ENCODE data around the gene CDH19. TPM values are rescaled to one million over a fixed set of nuclear protein-coding genes. Genes with fewer than 3 reads are reported as not detected.
A peak's percentile ranks its signal among the peaks of the same experiment; 100 is the strongest.

The CDH19 gene
- total RNA-seq, 1 experiment from 2014 or later, result not detected

DNA sequence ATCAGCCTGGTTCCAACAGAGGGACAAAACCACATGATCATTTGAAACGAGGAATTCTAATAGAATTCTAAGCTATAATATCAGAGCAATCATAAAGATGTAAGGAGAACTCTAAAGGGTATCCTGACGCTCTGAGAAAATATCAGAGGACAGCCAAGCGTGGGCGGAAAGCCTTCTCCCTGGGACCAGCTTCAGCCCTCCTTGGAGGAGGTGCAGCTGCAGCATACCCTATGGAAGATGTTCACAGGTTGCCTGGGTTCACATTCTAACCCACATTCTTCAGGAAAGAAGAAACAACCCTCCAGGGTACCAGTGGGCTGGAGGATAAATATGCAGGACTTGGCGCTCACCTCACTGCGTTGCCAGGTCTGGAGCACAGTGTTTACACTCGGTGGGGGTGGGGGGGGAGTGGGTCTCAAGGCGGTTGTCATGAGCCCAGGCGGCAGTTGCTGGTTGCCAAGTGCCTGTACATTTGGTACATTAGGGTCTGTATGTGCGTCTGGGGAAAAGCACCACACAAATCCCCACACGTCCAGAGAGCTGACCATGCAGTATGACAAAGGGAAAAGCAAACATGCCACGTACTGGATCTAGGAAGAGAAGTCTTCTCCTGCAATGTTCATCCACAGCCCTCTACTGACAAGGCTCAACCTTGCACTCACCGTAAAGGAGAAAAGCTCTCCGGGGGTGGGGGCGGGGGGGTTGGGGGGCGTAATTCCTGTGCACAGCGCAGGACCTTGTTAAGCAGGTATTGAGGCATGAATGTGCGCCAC is 80.5 kb downstream of the CDH19 start:
- intact Hi-C loops (cut with micrococcal nuclease; ENCODE audit: unreplicated experiment), result no loop called here
- ChIA-PET POLR2A (ENCODE audit: low non-redundant PET) (no interaction called here), CTCF (no interaction called here)
- Histone ChIP-seq H3K27me3 (replicated peaks; ENCODE audit: insufficient read depth, low read depth, low read length, poor library complexity) (no peaks in the 10 kb centered on the region), H3K4me3 (ENCODE audit: low read depth, low read length, poor library complexity, severe bottlenecking) (no peak overlapping the region), H3K9me3 (ENCODE audit: low read depth, low read length, poor library complexity, severe bottlenecking) (no peaks in the 10 kb centered on the region), H3K4me1 (ENCODE audit: insufficient read depth, low read length, poor library complexity, severe bottlenecking) (no peaks in the 10 kb centered on the region), H3K36me3 (ENCODE audit: insufficient read depth, low read length, poor library complexity, severe bottlenecking) (no peaks in the 10 kb centered on the region), H3K27ac (ENCODE audit: low read depth, low read length, poor library complexity, severe bottlenecking) (no peak overlapping the region)
- TF ChIP-seq EZH2 (IDR thresholded peaks at IDR 0.05; ENCODE audit: borderline replicate concordance, low read depth, low read length, poor library complexity, severe bottlenecking), result no peak
- TF ChIP-seq, protein P1, sequence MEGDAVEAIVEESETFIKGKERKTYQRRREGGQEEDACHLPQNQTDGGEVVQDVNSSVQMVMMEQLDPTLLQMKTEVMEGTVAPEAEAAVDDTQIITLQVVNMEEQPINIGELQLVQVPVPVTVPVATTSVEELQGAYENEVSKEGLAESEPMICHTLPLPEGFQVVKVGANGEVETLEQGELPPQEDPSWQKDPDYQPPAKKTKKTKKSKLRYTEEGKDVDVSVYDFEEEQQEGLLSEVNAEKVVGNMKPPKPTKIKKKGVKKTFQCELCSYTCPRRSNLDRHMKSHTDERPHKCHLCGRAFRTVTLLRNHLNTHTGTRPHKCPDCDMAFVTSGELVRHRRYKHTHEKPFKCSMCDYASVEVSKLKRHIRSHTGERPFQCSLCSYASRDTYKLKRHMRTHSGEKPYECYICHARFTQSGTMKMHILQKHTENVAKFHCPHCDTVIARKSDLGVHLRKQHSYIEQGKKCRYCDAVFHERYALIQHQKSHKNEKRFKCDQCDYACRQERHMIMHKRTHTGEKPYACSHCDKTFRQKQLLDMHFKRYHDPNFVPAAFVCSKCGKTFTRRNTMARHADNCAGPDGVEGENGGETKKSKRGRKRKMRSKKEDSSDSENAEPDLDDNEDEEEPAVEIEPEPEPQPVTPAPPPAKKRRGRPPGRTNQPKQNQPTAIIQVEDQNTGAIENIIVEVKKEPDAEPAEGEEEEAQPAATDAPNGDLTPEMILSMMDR (conservative IDR thresholded peaks at IDR 0.05; ENCODE audit: low read depth, low read length), result no peak
- BruUV-seq (replicated peaks), result no TSS peak
- no peak for DNase-seq (ENCODE audit: low spot score)

DNA sequence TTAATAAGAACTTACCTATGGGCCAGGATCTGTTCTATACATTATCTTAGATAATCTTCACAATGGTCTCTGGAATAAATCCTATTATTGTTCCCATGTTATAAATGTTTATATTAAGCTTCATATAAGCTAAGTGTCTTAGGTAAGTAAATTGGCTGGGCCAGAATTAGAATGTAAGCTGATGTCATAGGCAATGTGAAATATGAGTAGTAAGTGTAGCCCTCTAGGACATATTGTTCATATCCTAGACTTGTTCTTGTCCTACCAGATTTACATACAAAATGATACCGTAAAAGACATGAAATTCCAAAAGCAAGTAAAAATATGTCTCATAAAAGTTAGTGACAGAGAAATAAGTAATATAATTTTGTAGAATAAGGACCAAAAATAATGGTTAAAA is 89.9 kb downstream of the CDH19 start:
- H3K9me3 ChIP-seq (ENCODE audit: low read depth, low read length, poor library complexity, severe bottlenecking), result no peaks in the 10 kb centered on the region
- H3K27me3 ChIP-seq (replicated peaks; ENCODE audit: insufficient read depth, low read depth, low read length, poor library complexity), result no peaks in the 10 kb centered on the region
- no peak for TF ChIP-seq EZH2 (IDR thresholded peaks at IDR 0.05; ENCODE audit: borderline replicate concordance, low read depth, low read length, poor library complexity, severe bottlenecking)
- TF ChIP-seq, protein P1 (conservative IDR thresholded peaks at IDR 0.05; ENCODE audit: low read depth, low read length), result no peak
- BruUV-seq (replicated peaks), result no TSS peak
- POLR2A ChIA-PET (ENCODE audit: low non-redundant PET), result no interaction called here
- no peak overlapping the region for H3K4me3 ChIP-seq (ENCODE audit: low read depth, low read length, poor library complexity, severe bottlenecking)
- CTCF ChIA-PET, result no interaction called here
- peaks cover 17% of the 10 kb centered on the region for H3K4me1 ChIP-seq (ENCODE audit: insufficient read depth, low read length, poor library complexity, severe bottlenecking)
- H3K36me3 ChIP-seq (ENCODE audit: insufficient read depth, low read length, poor library complexity, severe bottlenecking), result no peaks in the 10 kb centered on the region
- H3K27ac ChIP-seq (ENCODE audit: low read depth, low read length, poor library complexity, severe bottlenecking), result no peak overlapping the region
- intact Hi-C loops (cut with micrococcal nuclease; ENCODE audit: unreplicated experiment), result no loop called here
- DNase-seq (ENCODE audit: low spot score), result no peak

DNA sequence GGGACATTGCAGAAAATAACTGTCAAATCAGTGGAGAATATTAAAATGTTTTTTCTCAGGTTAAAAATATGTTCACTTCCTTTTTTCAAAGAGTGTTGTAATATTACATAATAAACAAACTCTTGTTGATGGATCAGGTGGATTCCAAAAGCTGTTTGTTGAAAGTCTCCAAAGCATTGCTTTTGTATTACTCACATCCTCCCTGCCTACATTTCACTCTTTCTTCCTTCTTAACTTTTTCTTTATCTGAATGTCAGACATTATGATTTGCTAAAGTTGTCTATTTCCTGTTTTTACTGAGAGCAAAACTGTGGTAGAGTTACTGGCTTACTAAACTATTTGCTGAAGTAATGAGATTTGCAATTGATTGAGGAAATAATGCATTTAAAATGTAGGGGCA is 92.1 kb downstream of the CDH19 start:
- Histone ChIP-seq H3K4me1 (ENCODE audit: insufficient read depth, low read length, poor library complexity, severe bottlenecking) (peaks cover 17% of the 10 kb centered on the region), H3K9me3 (ENCODE audit: low read depth, low read length, poor library complexity, severe bottlenecking) (no peaks in the 10 kb centered on the region), H3K27ac (ENCODE audit: low read depth, low read length, poor library complexity, severe bottlenecking) (no peak overlapping the region), H3K36me3 (ENCODE audit: insufficient read depth, low read length, poor library complexity, severe bottlenecking) (no peaks in the 10 kb centered on the region), H3K27me3 (replicated peaks; ENCODE audit: insufficient read depth, low read depth, low read length, poor library complexity) (no peaks in the 10 kb centered on the region), H3K4me3 (ENCODE audit: low read depth, low read length, poor library complexity, severe bottlenecking) (no peak overlapping the region)
- peak; percentile 79 for DNase-seq (ENCODE audit: low spot score)
- no peak for TF ChIP-seq EZH2 (IDR thresholded peaks at IDR 0.05; ENCODE audit: borderline replicate concordance, low read depth, low read length, poor library complexity, severe bottlenecking)
- TF ChIP-seq, protein P1 (conservative IDR thresholded peaks at IDR 0.05; ENCODE audit: low read depth, low read length), result no peak
- no TSS peak for BruUV-seq (replicated peaks)
- intact Hi-C loops (cut with micrococcal nuclease; ENCODE audit: unreplicated experiment), result no loop called here
- CTCF ChIA-PET, result no interaction called here
- POLR2A ChIA-PET (ENCODE audit: low non-redundant PET), result no interaction called here
